ENCODE data around the gene ITGA3. TPM values are rescaled to one million over a fixed set of nuclear protein-coding genes. Genes with fewer than 3 reads are reported as not detected.

ITGA3 gene
- total RNA-seq, 2 donors from 2014 or later, result 31.0 to 36.3 TPM

- 92 to 95% methylated on average over 5 to 6 of the region's 6 CpGs for WGBS, 2 donors
- ATAC-seq, result no peak
- TF ChIP-seq POLR2A (IDR thresholded peaks at IDR 0.05) (no peak), CTCF (IDR thresholded peaks at IDR 0.05) (no peak)
- intact Hi-C loops (cut with DNase I), result no loop called here
- Histone ChIP-seq H3K36me3 (replicated peaks in 1 of 2; ENCODE audit: insufficient read depth in 1 of 2, low read depth in 2 of 2) (peaks cover 0 to 13% of the 10 kb centered on the region in 2 donors), H3K27me3 (no peaks in the 10 kb centered on the region), H3K4me3 (no peak overlapping the region), H3K4me1 (no peaks in the 10 kb centered on the region), H3K9me3 (no peaks in the 10 kb centered on the region), H3K27ac (no peak overlapping the region)
- no peak for DNase-seq
Observed at GRCh38 chr17:50074227-50074626, 18.3 kb downstream of the ITGA3 start.

GRCh38 chr17:50075446-50076032 lies 19.6 kb downstream of the ITGA3 start:
- H3K9me3 ChIP-seq, result no peaks in the 10 kb centered on the region
- H3K27ac ChIP-seq, result no peak overlapping the region
- no peak overlapping the region for H3K4me3 ChIP-seq
- 78 to 95% methylated on average over 2 to 16 of the region's 16 CpGs for WGBS, 2 donors
- H3K27me3 ChIP-seq, result no peaks in the 10 kb centered on the region
- no peak for ATAC-seq
- peaks cover 0 to 12% of the 10 kb centered on the region in 2 donors for H3K36me3 ChIP-seq (replicated peaks in 1 of 2; ENCODE audit: insufficient read depth in 1 of 2, low read depth in 2 of 2)
- DNase-seq, result no peak
- no peak for TF ChIP-seq CTCF (IDR thresholded peaks at IDR 0.05)
- TF ChIP-seq POLR2A (IDR thresholded peaks at IDR 0.05), result no peak
- intact Hi-C loops (cut with DNase I), result no loop called here
- no peaks in the 10 kb centered on the region for H3K4me1 ChIP-seq

- Histone ChIP-seq H3K4me1 (no peaks in the 10 kb centered on the region), H3K36me3 (replicated peaks in 1 of 2; ENCODE audit: insufficient read depth in 1 of 2, low read depth in 2 of 2) (peaks cover 0 to 12% of the 10 kb centered on the region in 2 donors), H3K27ac (no peak overlapping the region), H3K27me3 (no peaks in the 10 kb centered on the region), H3K4me3 (no peak overlapping the region), H3K9me3 (no peaks in the 10 kb centered on the region)
- DNase-seq, result no peak
- TF ChIP-seq CTCF (IDR thresholded peaks at IDR 0.05) (no peak), POLR2A (IDR thresholded peaks at IDR 0.05) (no peak)
- no peak for ATAC-seq
- intact Hi-C loops (cut with DNase I), result no loop called here
- WGBS, 2 donors, result 93 to 96% methylated on average over 14 to 16 of the region's 16 CpGs
Observed at GRCh38 chr17:50076221-50076590, 20.3 kb downstream of the ITGA3 start.

GRCh38 chr17:50076591-50077235 lies 20.8 kb downstream of the ITGA3 start:
- DNase-seq, result no peak
- Histone ChIP-seq H3K27me3 (no peaks in the 10 kb centered on the region), H3K4me1 (no peaks in the 10 kb centered on the region), H3K4me3 (no peak overlapping the region), H3K36me3 (replicated peaks in 1 of 2; ENCODE audit: insufficient read depth in 1 of 2, low read depth in 2 of 2) (peaks cover 0 to 12% of the 10 kb centered on the region in 2 donors), H3K27ac (no peak overlapping the region), H3K9me3 (no peaks in the 10 kb centered on the region)
- ATAC-seq, result no peak
- 84 to 89% methylated on average over 15 to 33 of the region's 39 CpGs for WGBS, 2 donors
- TF ChIP-seq CTCF (IDR thresholded peaks at IDR 0.05) (no peak), POLR2A (IDR thresholded peaks at IDR 0.05) (no peak)
- intact Hi-C loops (cut with DNase I), result no loop called here

- DNase-seq (no peak), ATAC-seq (no peak)
- intact Hi-C loops (cut with DNase I), result no loop called here
- 92 to 93% methylated on average over 4 of the region's 4 CpGs for WGBS, 2 donors
- Histone ChIP-seq H3K36me3 (replicated peaks in 1 of 2; ENCODE audit: insufficient read depth in 1 of 2, low read depth in 2 of 2) (peaks cover 0 to 12% of the 10 kb centered on the region in 2 donors), H3K27ac (no peak overlapping the region), H3K4me3 (no peak overlapping the region), H3K27me3 (no peaks in the 10 kb centered on the region), H3K9me3 (no peaks in the 10 kb centered on the region), H3K4me1 (no peaks in the 10 kb centered on the region)
- no peak for TF ChIP-seq POLR2A (IDR thresholded peaks at IDR 0.05)
- TF ChIP-seq CTCF (IDR thresholded peaks at IDR 0.05), result no peak
Observed at GRCh38 chr17:50078430-50078829, 22.5 kb downstream of the ITGA3 start.
